A673 (cell line): ENCODE results near the gene STXBP5. TPM values are rescaled to one million over a fixed set of nuclear protein-coding genes. Genes with fewer than 3 reads are reported as not detected.

ENCODE experiments used
- BruUV-seq: library from RNA; stranded (reverse); fragments of 400-500 nt; replicated peaks from 2 replicates; lab custom pipeline; 2021; lab: Mats Ljungman, UMichigan
- CTCF ChIA-PET: fragments of 300-600 bp; sonication (Branson Sonifier 250); formaldehyde crosslinking; loops from one replicate; lab custom pipeline; 2022; ENCODE audit warnings: antibody characterized with exemption; lab: Charles Lee
- POLR2A ChIA-PET: fragments of 300-600 bp; sonication (Branson Sonifier 250); formaldehyde crosslinking; loops from one replicate; lab custom pipeline; 2022; ENCODE audit warnings: antibody characterized with exemption; ENCODE audit not compliant: low non-redundant PET; lab: Charles Lee
- DNase-seq: peaks from one replicate; pipeline ENCODE4 v3.0.0-alpha.2; 2015; ENCODE audit warnings: low spot score
- H3K27ac ChIP-seq: fragments of 200-600 bp; sonication (generic); 2 replicates; pipeline ENCODE4 v1.5.1; 2016; ENCODE audit warnings: mixed run types, low read depth, mild to moderate bottlenecking, mixed read lengths, antibody characterized with exemption, low read length; ENCODE audit not compliant: poor library complexity, severe bottlenecking
- H3K27me3 ChIP-seq: fragments of 200-600 bp; sonication (generic); replicated peaks from 2 replicates; pipeline ENCODE4 v1.6.1; 2017; ENCODE audit warnings: mixed run types, low read depth, mild to moderate bottlenecking, mixed read lengths, antibody characterized with exemption, low read length; ENCODE audit not compliant: insufficient read depth, poor library complexity
- H3K36me3 ChIP-seq: fragments of 200-600 bp; sonication (generic); 2 replicates; pipeline ENCODE4 v1.6.1; 2016; ENCODE audit warnings: mixed run types, mild to moderate bottlenecking, mixed read lengths, antibody characterized with exemption, low read length; ENCODE audit not compliant: insufficient read depth, poor library complexity, severe bottlenecking
- H3K4me1 ChIP-seq: fragments of 200-600 bp; sonication (generic); 2 replicates; pipeline ENCODE4 v1.6.1; 2017; ENCODE audit warnings: mixed run types, mild to moderate bottlenecking, mixed read lengths, antibody characterized with exemption, low read length; ENCODE audit not compliant: insufficient read depth, poor library complexity, severe bottlenecking
- H3K4me3 ChIP-seq: fragments of 200-600 bp; sonication (generic); 2 replicates; pipeline ENCODE4 v1.5.1; 2016; ENCODE audit warnings: low read depth, mixed run types, mild to moderate bottlenecking, mixed read lengths, low read length; ENCODE audit not compliant: poor library complexity, severe bottlenecking
- H3K9me3 ChIP-seq: fragments of 200-600 bp; sonication (generic); 2 replicates; pipeline ENCODE4 v1.6.1; 2016; ENCODE audit warnings: mixed run types, low read depth, mild to moderate bottlenecking, mixed read lengths, antibody characterized with exemption, low read length; ENCODE audit not compliant: poor library complexity, severe bottlenecking
- CTCF ChIP-seq: fragments of 300-800, 200-600 bp; sonication (generic); conservative IDR thresholded peaks from 2 replicates; pipeline ENCODE4 v1.5.1; 2017; ENCODE audit warnings: low read depth, mild to moderate bottlenecking, antibody characterized with exemption, low read length, moderate library complexity, mixed read lengths
- EZH2 ChIP-seq: fragments of 200-600 bp; sonication (generic); IDR thresholded peaks from 2 replicates; pipeline ENCODE4 v1.6.1; 2017; ENCODE audit warnings: borderline replicate concordance, low read depth, mild to moderate bottlenecking, mixed read lengths, antibody characterized with exemption, low read length; ENCODE audit not compliant: poor library complexity, severe bottlenecking
- intact Hi-C: fragments of 100-400 bp; cut with micrococcal nuclease; formaldehyde crosslinking; loops from one replicate; pipeline ENCODE4 v1.10.0; 2022; ENCODE audit not compliant: unreplicated experiment
- total RNA-seq: library from RNA; stranded (reverse); gene quantifications from 2 replicates; pipeline ENCODE4 v1.2.3, GENCODE V29; 2021

The STXBP5 gene
- total RNA-seq, 1 experiment from 2014 or later = 14.5 TPM

GRCh38 chr6:147170269-147170668 is 33.9 kb upstream of the STXBP5 start:
- TF ChIP-seq EZH2 (no peak), CTCF (no peak)
- Histone ChIP-seq H3K9me3 (no peaks in the 10 kb centered on the region), H3K27ac (no peak overlapping the region), H3K4me1 (no peaks in the 10 kb centered on the region), H3K4me3 (no peak overlapping the region), H3K27me3 (no peaks in the 10 kb centered on the region), H3K36me3 (no peaks in the 10 kb centered on the region)
- no peak for DNase-seq
- intact Hi-C loops = no loop called here
- BruUV-seq = no TSS peak
- ChIA-PET POLR2A (no interaction called here), CTCF (no interaction called here)

GRCh38 chr6:147173140-147173539 is 31.1 kb upstream of the STXBP5 start:
- CTCF ChIA-PET = no interaction called here
- POLR2A ChIA-PET = no interaction called here
- H3K27ac ChIP-seq = no peak overlapping the region
- no peak overlapping the region for H3K4me3 ChIP-seq
- no peak for DNase-seq
- intact Hi-C loops = no loop called here
- no peaks in the 10 kb centered on the region for H3K27me3 ChIP-seq
- no TSS peak for BruUV-seq
- H3K9me3 ChIP-seq = no peaks in the 10 kb centered on the region
- no peak for TF ChIP-seq EZH2
- TF ChIP-seq CTCF = no peak
- no peaks in the 10 kb centered on the region for H3K4me1 ChIP-seq
- no peaks in the 10 kb centered on the region for H3K36me3 ChIP-seq

DNA sequence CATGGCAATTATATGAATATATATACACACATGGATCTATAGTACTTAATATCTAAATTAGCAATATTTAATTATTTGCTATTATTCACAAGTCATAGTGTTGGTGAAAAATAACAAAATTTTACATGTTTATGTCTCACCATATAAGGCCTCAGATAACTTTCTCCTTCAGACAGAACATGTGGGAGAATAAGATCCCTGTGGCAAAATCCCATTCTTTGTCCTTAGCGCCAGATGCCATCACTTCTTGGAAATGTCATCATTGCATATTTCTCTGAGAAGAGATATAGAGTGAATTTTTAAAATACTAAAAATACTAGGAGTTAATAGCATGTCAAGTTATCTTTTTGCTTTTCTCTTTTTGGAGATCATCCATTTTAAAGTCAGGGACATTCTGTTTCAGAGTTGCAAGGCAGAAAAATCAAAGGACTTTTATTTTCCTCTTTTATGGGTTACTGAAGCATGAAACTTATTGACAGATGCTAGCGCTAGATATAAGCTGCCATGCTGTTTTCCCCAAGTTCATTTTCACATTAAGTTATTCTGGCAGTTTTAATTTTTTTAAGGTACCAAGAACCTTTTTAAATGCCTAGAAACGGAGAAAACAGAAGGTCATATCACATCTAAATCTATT is 30.4 kb upstream of the STXBP5 start:
- intact Hi-C loops = no loop called here
- ChIA-PET POLR2A (no interaction called here), CTCF (no interaction called here)
- H3K4me1 ChIP-seq = no peaks in the 10 kb centered on the region
- H3K27me3 ChIP-seq = no peaks in the 10 kb centered on the region
- no peaks in the 10 kb centered on the region for H3K9me3 ChIP-seq
- TF ChIP-seq EZH2 = no peak
- TF ChIP-seq CTCF = no peak
- H3K27ac ChIP-seq = no peak overlapping the region
- H3K4me3 ChIP-seq = no peak overlapping the region
- no TSS peak for BruUV-seq
- no peak for DNase-seq
- H3K36me3 ChIP-seq = no peaks in the 10 kb centered on the region
